ENCODE results near the gene CEP83.

DNA sequence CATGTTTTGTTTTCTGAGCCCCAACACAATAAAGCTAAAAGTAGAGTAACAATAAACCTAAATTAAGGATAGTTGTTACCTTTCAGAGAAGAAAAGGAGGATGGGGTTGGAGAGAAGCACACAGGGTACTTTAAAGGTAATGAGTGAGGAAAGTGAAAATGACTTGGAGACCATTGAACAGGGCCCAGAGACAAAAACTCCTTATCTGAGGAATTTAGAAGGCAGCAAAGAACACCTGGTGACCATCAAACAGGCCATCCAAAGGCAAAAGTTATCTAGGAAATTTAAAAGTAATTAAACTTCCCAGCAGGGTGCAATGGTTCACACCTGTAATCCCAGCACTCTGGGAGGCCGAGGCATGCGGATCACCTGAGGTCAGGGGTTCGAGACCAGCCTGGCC, 39.0 kb upstream of the CEP83 start:
- TF ChIP-seq, protein P1, sequence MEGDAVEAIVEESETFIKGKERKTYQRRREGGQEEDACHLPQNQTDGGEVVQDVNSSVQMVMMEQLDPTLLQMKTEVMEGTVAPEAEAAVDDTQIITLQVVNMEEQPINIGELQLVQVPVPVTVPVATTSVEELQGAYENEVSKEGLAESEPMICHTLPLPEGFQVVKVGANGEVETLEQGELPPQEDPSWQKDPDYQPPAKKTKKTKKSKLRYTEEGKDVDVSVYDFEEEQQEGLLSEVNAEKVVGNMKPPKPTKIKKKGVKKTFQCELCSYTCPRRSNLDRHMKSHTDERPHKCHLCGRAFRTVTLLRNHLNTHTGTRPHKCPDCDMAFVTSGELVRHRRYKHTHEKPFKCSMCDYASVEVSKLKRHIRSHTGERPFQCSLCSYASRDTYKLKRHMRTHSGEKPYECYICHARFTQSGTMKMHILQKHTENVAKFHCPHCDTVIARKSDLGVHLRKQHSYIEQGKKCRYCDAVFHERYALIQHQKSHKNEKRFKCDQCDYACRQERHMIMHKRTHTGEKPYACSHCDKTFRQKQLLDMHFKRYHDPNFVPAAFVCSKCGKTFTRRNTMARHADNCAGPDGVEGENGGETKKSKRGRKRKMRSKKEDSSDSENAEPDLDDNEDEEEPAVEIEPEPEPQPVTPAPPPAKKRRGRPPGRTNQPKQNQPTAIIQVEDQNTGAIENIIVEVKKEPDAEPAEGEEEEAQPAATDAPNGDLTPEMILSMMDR (optimal IDR thresholded peaks at IDR 0.05 in 1 of 3, IDR thresholded peaks at IDR 0.05 in 1 of 3, conservative IDR thresholded peaks at IDR 0.05 in 1 of 3; ENCODE audit: extremely low read depth in 1 of 3, insufficient read depth in 2 of 3, low read length in 3 of 3): no peak
- TF ChIP-seq EZH2 (IDR thresholded peaks at IDR 0.05; ENCODE audit: low read length): no peak
